ENCODE data around the gene CD300LG.
"Not testable (repeated sequence)": the region's sequence is repeated elsewhere in the genome, so short reads cannot be mapped to it uniquely, and the experiment has no call there.

Gene CD300LG

DNA sequence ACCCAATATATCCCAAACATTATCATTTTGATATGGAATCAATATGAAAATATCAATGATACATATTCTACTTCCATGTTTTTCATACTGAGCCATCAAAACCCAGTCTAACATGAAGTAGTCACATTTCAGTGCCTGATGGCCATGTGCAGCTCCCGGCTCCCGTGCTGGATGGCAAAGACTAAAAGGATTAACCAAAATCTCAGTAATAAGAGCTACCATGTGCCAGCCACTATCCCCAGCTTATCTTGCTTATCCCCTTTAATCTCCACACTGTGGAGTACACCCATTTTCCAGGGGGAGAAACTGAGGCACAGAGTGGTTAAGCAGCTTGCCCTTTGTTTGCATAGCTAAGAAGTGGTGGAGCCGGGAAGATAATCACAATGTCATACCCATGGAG, 9.2 kb downstream of the CD300LG start:
- DNase-seq, result no peak

DNA sequence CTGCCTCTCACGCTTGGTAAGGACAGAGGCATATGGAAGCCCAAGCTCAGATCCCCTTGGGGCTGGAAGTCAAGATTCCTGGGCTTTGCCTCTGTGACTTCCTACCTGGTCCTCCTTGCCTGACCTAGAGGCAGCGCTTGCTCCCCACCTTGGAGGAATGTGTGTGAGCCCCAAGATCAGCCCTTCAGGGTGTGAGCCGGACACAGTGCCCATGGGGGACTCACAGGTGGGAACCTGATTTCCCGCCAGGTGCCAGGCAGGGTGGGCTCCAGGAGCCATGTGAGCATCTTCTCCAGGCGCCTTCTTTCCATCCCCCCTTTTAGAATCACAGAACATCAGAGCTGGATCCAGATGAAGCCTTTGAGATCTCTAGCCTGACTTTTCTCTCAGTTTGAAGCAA, 10.2 kb downstream of the CD300LG start:
- no peak for DNase-seq

DNA sequence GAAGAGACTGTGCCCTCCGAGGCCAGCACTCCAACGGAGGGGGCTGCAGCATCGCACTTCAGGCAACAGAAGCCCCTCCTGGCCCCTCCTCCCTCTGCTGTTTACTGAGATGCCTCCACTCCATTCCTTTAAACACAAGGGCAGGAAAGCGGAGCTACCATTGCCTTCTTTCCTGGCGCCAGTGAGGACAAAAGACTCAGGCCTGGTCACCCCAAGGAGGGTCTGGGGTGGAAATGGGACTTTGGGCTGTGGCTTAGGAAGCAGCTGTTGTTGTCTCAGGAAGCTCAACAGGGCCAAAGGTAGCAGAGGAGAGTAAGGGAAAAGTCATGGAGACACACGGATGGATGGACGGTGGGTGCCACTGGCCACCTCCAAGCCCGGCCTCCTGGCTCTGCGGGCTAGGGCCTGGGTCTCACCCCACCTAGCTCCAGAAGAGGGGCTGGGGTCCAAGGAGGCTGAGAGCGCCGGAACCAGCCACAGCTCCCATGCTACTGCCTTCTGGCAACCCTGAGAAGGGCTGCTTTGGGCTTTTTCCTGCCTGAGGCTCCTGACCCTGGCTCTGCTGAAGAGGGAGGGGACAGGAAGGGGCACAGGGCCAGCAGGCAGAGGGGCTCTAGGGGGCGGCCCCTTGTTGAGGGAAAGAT, 11.1 kb downstream of the CD300LG start:
- no peak for DNase-seq

DNA sequence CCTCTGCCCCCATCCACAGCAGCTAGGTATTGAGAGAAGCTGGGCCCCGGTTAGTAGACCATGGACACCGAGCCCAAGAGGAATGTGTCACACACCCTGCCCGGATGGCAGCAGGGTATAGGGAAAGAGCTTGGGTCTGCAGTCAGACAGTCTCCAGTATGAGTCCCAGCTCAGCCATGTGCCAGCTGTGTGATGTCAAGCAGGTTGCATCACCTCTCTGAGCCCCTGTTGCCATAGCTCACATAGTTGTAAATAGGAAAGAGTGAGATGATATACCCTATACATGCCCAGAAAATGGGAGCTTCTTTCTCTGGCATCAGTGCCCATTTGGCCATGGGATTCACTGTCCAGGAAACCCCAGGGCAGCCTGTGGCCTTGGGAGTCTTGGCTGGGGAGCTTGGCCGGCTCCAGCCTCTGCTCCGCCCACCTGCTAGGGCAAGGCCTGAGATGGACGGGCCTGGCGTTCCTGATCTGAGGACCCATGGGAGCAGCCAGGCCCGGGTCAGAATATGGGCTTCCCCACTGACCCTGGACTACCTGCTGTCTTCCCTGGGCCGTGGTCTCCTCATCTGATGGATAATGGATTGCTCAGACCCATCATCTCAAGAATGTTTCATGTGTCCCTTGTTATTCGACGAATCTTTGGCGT, 13.2 kb downstream of the CD300LG start:
- DNase-seq, result no peak

GRCh38 chr17:43860927-43861622, 14.1 kb downstream of the CD300LG start:
- DNase-seq, result no peak

- DNase-seq, result no peak
Observed at GRCh38 chr17:43861960-43862359, 15.0 kb downstream of the CD300LG start.

GRCh38 chr17:43864161-43864984, 17.4 kb downstream of the CD300LG start:
- no peak for DNase-seq

DNA sequence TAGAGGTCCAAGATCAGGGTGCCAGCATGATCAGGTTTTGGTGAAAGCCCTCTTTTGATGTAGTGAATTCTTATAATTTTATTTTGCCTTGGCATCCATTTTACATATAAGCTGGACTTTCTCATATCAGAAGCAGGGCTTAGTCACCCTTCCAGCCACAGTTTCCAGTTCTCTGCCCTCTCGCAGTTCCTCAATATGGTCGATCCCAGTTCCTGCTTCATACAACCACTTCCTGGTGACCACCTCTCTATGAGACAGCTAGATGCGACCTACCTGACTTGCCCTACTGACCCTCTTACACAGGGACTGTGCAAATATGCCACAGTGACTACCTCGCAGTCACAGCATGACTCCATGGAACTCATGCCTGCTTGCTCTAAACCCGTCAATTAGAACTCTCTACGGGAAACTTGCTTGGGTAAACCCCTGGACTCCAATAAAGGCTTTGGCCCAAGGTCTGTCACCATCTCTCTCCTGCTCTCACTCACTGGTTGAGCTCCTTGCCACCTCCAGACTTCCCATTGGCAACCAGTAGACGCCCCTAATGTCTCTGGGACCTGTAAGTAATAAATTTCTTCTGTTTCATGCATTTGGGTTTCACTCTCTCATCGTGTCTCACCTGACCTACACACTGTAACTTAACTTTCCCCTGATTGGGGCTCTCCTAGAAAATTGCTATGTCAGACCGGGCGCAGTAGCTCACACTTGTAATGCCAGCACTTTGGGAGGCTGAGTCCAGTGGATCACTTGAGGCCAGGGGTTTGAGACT, 21.4 kb downstream of the CD300LG start:
- no peak for DNase-seq

DNA sequence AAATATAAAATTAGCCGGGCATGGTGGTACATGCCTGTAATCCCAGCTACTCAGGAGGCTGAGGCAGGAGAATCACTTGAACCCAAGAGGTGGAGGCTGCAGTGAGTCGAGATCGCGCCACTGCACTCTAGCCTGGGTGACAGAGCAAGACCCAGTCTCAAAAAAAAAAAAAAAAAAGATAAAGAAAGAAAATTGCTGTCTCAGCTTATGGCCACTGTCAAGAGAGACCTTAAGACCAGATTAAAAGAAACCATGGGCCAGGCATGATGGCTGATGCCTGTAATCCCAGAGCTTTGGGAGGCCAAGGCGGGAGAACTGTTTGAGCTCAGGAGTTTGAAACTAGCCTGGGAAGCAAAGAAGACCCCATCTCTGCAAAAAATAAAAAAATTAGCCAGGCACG, 22.1 kb downstream of the CD300LG start:
- DNase-seq, result not testable (repeated sequence)

DNA sequence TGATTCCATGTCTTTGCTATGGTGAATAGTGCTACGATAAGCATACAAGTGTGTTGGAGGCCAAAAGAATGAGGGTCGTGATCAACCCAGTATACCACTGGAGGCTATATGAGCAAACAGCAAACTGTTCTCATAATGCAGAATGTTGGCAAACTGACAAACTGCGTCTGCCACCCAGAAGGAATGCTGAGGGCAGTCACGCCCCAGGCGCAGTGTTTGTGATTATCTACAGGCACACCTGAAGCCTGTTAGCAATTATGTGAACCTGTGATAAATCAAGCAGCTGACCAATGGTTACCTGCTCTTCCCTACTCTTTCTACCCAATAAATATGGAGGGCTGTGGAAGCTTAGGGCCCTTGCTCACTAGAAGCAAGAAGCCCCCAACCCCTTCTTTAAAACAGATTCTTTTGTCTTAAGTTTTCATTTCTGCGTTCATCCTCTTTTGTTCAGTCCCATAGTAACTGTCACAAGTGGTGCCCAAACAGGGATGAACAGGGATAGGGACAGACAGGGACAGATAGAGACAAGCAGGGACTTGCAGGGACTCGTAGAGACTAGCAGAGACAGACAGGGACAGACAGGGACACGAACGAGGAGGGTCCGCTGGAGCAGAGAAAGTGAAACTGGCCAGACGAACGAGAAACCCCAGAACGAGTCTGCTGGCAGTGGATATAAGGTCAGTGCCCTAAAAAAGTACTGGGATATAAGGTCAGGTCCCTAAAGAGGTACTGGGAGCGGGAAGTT, 25.1 kb downstream of the CD300LG start:
- DNase-seq, result no peak

GRCh38 chr17:43873091-43873490, 26.1 kb downstream of the CD300LG start:
- DNase-seq, result no peak

- no peak for DNase-seq
Observed at GRCh38 chr17:43873815-43874214, 26.8 kb downstream of the CD300LG start.

DNA sequence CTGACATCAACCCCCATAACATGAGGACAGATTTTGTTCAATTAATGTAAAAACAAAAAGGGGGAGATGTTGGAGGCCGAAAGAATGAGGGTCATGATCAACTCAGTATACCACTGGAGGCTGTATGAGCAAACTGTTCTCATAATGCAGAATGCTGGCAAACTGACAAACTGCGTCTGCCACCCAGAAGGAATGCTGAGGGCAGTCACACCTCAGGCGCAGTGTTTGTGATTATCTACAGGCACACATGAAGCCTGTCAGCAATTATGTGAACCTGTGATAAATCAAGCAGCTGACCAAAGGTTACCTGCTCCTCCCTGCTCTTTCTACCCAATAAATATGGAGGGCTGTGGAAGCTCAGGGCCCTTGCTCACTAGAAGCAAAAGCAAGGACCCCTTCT, 27.3 kb downstream of the CD300LG start:
- DNase-seq, result no peak

DNA sequence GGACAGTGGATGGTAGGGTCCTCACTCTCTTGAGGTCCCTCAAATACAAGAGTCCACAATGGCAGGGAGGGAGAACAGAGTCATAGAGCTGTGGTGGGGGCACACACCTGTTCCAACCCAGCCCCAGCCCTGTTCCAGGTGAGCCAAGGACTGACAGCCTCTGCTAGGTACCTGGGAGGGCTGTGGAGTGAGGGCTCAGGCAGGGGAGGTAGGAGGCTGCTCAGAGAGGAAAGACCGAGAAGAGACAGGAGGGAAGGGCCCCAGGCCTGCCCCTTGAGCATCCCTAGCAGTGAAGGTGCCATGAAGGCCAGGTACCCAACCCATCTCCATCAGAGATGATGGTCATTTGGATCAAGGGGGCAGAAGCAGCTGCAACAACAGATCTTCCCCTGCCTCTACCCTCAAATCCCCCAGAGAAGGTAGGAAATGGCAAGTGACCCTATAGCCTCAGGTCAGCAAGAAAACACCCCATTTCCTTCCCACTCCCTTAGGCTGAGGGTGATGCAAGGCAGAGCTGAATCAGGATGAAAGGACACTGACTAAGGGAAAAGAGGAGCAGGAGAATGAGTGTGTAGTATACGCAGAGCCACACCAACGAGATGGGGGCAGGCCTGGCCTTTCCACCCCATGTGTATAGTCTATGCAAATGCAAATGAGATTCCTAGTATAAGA, 28.6 kb downstream of the CD300LG start:
- DNase-seq, result no peak

GRCh38 chr17:43877031-43877430, 30.1 kb downstream of the CD300LG start:
- no peak for DNase-seq

DNA sequence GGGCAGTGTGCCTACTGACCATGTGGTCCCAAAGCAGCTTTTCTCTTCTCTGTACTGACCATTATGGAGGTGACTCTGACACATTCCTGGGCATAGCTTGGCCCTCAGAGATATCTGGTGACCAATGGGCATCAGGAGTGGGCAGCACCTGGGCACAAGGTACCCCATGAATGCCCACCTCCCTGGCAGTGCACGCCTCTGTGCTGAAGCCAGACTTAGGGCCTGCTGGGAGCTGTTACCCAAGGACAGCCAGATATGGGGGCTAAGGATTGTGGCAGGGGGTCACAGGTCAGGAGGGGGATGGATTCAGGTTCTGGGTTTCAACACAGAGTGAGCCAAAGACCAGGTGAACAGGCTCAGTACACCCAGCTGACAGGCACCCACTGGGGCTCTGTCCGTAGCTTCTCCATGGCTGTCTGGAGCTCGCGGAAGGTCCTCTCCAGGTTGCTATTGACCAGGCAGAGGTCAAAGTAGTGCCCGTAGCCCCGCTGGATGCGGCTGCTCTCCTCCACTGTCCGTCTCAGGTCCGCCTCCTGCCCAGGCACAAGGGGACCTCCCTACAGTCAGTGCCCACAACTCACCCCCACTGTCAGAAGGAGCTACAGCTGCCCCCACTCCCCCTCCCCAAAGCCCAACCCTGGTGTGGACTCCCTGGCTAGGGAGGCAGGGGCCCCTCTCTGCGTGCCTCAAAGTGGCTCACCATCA, 30.6 kb downstream of the CD300LG start:
- DNase-seq, result no peak

DNA sequence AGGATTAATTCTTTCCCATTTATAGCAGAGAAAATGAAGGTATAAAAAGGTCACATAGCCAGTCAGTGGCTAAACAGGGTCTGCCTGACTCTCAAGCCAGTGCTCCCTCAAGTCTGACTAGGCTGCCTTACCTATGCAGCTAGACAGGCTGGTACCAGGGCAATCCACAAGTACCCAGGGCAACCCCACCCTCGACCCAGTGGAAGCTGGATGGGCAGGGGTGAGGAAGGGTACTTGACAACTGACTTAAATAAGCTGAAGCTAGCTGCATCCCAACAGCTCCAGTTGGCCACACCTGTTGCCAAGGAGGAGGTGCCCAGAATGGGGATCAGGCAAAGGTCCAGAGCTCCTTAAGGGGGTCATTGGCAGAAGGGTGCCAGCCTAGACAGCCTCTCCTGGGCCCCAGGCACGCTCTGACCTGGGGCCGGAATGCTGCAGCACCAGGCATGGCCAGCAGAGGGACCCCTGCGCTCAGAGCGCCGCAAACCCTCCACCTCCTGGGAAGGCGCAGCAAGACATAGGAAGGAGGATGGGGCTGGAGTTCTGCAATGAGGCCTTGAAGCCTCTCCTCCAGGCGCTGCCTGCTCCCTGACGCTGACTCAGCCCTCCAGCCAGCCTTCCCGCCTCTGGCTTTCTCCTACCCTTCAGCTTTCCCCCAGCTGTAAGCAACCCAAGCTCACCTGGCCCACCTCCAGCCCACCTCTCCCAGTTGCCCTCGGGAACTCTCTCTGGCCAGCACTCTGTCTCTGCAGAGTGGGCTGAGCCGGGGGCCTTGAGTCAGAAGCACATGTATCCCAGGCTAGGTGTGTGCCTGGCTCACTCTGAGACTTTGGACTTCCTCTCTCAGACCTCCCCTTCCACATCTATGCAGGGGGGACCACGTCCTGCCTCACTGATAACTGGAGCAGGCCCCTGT, 31.5 kb downstream of the CD300LG start:
- no peak for DNase-seq

DNA sequence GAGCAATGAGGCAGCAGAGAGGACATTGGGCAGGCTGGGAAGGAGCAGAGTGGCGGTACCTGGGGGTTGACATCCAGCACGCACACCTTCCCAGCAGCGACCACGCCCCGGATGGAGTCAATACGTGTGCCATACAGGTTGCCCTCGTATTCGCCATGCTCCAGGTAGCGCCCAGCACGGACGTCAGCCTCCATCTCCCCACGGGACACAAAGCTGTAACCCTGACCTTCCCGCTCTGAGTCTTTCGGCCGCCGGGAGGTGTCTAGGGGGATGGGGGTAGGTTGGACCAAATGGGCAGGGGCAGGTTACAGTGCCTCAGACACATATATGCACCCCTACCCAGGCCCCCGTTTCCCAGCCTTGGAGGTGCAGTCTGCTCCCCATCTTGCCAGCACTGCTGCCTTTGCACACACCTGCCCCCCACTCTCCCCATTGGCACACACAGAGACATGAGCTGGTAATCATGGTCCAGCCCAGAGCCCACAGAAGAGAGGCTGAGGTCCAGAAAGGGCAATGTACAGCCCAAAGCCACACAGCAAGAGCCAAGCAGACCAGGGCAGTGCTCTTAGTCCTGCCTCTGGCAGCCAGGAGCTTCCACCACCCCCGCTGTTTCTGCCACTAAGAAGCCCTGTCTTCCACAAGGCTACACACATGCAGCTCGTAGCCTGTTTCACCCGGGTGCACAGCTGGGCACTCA, 32.9 kb downstream of the CD300LG start:
- no peak for DNase-seq

Data from NCI-H510A (cell line).